Heart right ventricle (tissue), 16 donors: ENCODE results near the gene N4BP2. TPM values are rescaled to one million over a fixed set of nuclear protein-coding genes. Genes with fewer than 3 reads are reported as not detected.

Source experiments
- ATAC-seq, 8 donors: fragments of 200-7000 bp; cut with Tn5 transposase; one replicate each; pipeline ENCODE4 v1.9.1; 2020; ENCODE audit warnings: mild to moderate bottlenecking in 8 of 8, moderate library complexity in 8 of 8, moderate number of reproducible peaks in 1 of 8
- DNase-seq, 2 donors: peaks; one replicate each; pipeline ENCODE4 v3.0.0-alpha.2; 2020
- H3K27ac ChIP-seq, 10 donors: fragments of 200-600 bp; sonication (generic) in 2 of 10; one replicate each; pipeline versions ENCODE4 v1.5.0 to v1.8.0; 2020 to 2022; ENCODE audit warnings: mild to moderate bottlenecking in 3 of 10
- H3K27me3 ChIP-seq, 7 donors: fragments of 200-600 bp; one replicate each; pipeline ENCODE4 v1.8.0; 2021 to 2022; ENCODE audit warnings: mild to moderate bottlenecking in 2 of 7
- H3K36me3 ChIP-seq, 9 donors: fragments of 200-600 bp; sonication (generic) in 1 of 9; one replicate each; pipeline versions ENCODE4 v1.5.0 to v1.8.0; 2020 to 2022; ENCODE audit warnings: mild to moderate bottlenecking in 2 of 9
- H3K4me1 ChIP-seq, 9 donors: fragments of 200-600 bp; sonication (generic) in 1 of 9; one replicate each; pipeline versions ENCODE4 v1.5.0 to v1.8.0; 2020 to 2022; ENCODE audit warnings: mild to moderate bottlenecking in 4 of 9
- H3K4me3 ChIP-seq, 10 donors: fragments of 200-600 bp; sonication (generic) in 2 of 10; one replicate each; pipeline versions ENCODE4 v1.5.0 to v1.8.0; 2020 to 2022; ENCODE audit warnings: mild to moderate bottlenecking in 7 of 10, moderate library complexity in 2 of 10
- H3K9me3 ChIP-seq, 11 donors: fragments of 200-600 bp in 10 of 11; sonication (generic) in 2 of 11; one replicate each; pipeline versions ENCODE4 v1.5.0 to v1.8.0; 2013 to 2022; ENCODE audit warnings: mild to moderate bottlenecking in 2 of 11, control low read depth in 1 of 11, moderate library complexity in 1 of 11
- whole genome bisulfite sequencing, 2 donors: extraction: QIAGEN DNeasy Blood & Tissue Kit; methylation state at CpG; one replicate each; pipeline ENCODE4 v1.1.7; 2013; ENCODE audit warnings: inconsistent platforms in 1 of 2; 5-methylcytosine and 5-hydroxymethylcytosine counted together
- intact Hi-C, 10 donors: fragments of 100-400 bp; cut with DNase I; formaldehyde crosslinking; loops; one replicate each; pipeline versions ENCODE4 v1.11.1 to v1.14.2; 2022
- polyA plus RNA-seq, 2 donors: library from polyadenylated mRNA; stranded (reverse); fragments of 200-250 nt; gene quantifications; one replicate each; pipeline ENCODE4 v1.2.3, GENCODE V29; 2013
- total RNA-seq, 10 donors: library from RNA; stranded (reverse); fragmentation: NEBNext Ultra II Directional in 3 of 10; extraction: Animal tissue kit (Norgen Biotek cat#: 25700) in 3 of 10; gene quantifications; one replicate each; pipeline versions ENCODE4 v1.2.1 to v1.2.4, GENCODE V29; 2021 to 2023
- TF ChIP-seq, protein P1 (sequence below), 9 donors: fragments of 200-600 bp; sonication (generic) in 2 of 9; IDR thresholded peaks; one replicate each; pipeline versions ENCODE4 v1.5.0 to v1.8.0; 2021 to 2022; ENCODE audit warnings: antibody characterized with exemption in 9 of 9, mild to moderate bottlenecking in 5 of 9, moderate library complexity in 1 of 9
- donor health status: Arrhythmogenic right ventricular cardiomyopathy.
- donor health status: ischemic (EF 13 %, LVEDD 7.1; RV severe dilation, severe dysfunction).
- donor health status: healthy with polysubstance abuse.
- donor health status: DM: no; HTN: yes; CAD: no.
- donor health status: DM: no; HTN: no; CAD: no.
- donor health status: ischemic (EF 25% LVEDD 6.9; RV normal size, moderate dysfunction).
- donor health status: ischemic (EF 25% LVEDD 5.7; RV mildly dilated, moderate dysfunction).
- donor health status: healthy.
- donor health status: DM: yes; HTN: yes; CAD: no.
- donor health status: Ischemic cardiomyopathy.
- donor health status: ischemic (EF 35%, LVEDD 5.7; RV mildly dilated, moderate dysfunction).
- donor health status: nonischemic (EF 11% LVEDD 7.7; RV severe dilation, severe dysfunction).
- donor health status: DM: yes; HTN: yes; CAD: no.
- donor health status: PGD.
- donor health status: ischemic (EF 29% LVEDD 5.4; RV normal size, mild dysfunction).
- donor health status: nonischemic (EF 23%, LVEDD 6.1; RV moderate dilation, normal function).

The N4BP2 gene
- total and polyA plus RNA-seq, 12 donors, result 0.65 to 6.9 (median 5.1) TPM

DNA sequence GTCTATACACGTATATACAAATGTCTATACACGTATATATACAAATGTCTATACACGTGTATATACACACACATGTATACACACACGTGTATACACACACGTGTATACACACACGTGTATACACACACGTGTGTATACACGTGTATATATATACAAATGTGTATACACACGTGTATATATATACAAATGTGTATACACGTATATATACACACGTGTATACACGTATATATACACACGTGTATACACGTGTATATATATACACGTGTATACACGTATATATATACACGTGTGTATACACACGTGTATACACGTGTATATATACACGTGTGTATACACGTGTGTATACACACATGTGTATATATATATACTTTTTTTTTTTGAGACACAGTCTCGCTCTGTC lies 23.9 kb upstream of the N4BP2 start:
- TF ChIP-seq, protein P1, sequence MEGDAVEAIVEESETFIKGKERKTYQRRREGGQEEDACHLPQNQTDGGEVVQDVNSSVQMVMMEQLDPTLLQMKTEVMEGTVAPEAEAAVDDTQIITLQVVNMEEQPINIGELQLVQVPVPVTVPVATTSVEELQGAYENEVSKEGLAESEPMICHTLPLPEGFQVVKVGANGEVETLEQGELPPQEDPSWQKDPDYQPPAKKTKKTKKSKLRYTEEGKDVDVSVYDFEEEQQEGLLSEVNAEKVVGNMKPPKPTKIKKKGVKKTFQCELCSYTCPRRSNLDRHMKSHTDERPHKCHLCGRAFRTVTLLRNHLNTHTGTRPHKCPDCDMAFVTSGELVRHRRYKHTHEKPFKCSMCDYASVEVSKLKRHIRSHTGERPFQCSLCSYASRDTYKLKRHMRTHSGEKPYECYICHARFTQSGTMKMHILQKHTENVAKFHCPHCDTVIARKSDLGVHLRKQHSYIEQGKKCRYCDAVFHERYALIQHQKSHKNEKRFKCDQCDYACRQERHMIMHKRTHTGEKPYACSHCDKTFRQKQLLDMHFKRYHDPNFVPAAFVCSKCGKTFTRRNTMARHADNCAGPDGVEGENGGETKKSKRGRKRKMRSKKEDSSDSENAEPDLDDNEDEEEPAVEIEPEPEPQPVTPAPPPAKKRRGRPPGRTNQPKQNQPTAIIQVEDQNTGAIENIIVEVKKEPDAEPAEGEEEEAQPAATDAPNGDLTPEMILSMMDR (IDR thresholded peaks at IDR 0.05), result no peak
- ATAC-seq (no peak), DNase-seq (no peak)
- WGBS, 2 donors, result 88 to 91% methylated on average over 19 to 22 of the region's 22 CpGs
- Histone ChIP-seq H3K27me3 (no peaks in the 10 kb centered on the region), H3K9me3 (no peaks in the 10 kb centered on the region), H3K36me3 (no peaks in the 10 kb centered on the region), H3K4me3 (no peak overlapping the region), H3K4me1 (no peaks in the 10 kb centered on the region), H3K27ac (no peak overlapping the region)
- intact Hi-C loops, result no loop called here

DNA sequence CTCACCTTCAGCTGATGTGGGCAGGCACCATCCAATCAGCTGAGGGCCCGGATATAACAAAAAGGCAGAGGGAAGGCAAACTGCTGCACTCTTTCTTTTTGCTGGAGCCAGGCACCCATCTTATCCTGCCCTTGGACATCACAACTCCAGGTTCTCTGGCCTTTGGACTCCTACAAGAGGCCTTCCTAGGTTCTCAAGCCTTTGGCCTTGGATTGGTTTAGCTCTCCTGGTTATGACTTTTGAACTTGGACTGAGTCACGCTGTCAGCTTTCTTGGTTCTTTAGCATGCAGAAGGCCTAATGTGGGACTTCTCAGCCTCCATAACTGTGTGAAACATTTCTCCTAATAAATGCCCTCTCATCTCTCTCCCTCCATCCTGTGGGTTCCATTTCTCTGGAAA lies 23.0 kb upstream of the N4BP2 start:
- Histone ChIP-seq H3K36me3 (no peaks in the 10 kb centered on the region), H3K27ac (no peak overlapping the region), H3K9me3 (no peaks in the 10 kb centered on the region), H3K4me1 (no peaks in the 10 kb centered on the region), H3K27me3 (no peaks in the 10 kb centered on the region), H3K4me3 (no peak overlapping the region)
- intact Hi-C loops, result no loop called here
- ATAC-seq (no peak), DNase-seq (no peak)
- 69 to 70% methylated on average over 2 of the region's 2 CpGs for WGBS, 2 donors
- TF ChIP-seq, protein P1 (IDR thresholded peaks at IDR 0.05), result no peak

DNA sequence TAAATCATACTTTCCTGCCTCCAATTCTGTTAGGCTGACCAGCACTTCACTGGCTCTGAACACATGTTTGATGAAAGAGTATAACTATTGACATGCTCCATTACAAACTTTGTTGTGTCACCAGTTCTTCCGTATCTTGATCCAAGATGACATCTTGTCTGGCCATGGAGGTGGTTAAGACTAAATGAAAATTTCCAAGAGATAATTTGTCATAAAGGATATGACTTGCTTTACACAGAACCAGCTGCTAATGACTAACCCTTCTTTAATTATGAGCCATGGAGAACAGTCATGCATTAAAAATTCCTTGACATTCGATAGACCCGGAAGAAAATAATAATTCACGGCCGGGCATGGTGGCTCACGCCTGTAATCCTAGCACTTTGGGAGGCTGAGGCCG lies 17.7 kb upstream of the N4BP2 start:
- WGBS, 2 donors, result 96 to 97% methylated on average over 7 of the region's 7 CpGs
- no peaks in the 10 kb centered on the region for H3K27me3 ChIP-seq
- H3K4me3 ChIP-seq, result no peak overlapping the region
- no peaks in the 10 kb centered on the region for H3K4me1 ChIP-seq
- ATAC-seq (no peak), DNase-seq (no peak)
- intact Hi-C loops, result no loop called here
- H3K9me3 ChIP-seq, result no peaks in the 10 kb centered on the region
- TF ChIP-seq, protein P1 (IDR thresholded peaks at IDR 0.05), result no peak
- H3K27ac ChIP-seq, result no peak overlapping the region
- no peaks in the 10 kb centered on the region for H3K36me3 ChIP-seq

DNA sequence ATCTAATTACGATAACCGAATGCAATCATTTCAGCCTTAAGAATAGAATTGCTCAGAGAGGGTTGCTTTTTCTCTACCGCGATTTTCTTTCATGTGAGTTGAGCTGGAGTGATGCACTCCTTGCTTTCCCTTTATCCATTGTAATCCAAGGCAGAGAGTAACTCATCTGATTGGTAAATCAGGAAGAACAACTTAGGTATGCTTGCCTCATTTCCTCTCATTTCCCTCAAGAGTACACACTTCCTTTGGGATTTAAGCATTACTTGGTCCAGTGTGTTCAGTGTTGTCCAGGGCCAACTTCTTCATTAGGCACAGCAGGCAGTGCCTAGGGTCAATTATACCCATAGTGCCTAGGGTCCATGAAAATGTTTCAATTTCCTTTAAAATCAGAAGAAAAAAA lies 15.7 kb upstream of the N4BP2 start:
- H3K36me3 ChIP-seq, result no peaks in the 10 kb centered on the region
- H3K4me3 ChIP-seq, result no peak overlapping the region
- ATAC-seq, result peak in 1 of 8 donors; percentile 35
- intact Hi-C loops, result no loop called here
- no peak for DNase-seq
- H3K9me3 ChIP-seq, result no peaks in the 10 kb centered on the region
- H3K27ac ChIP-seq, result no peak overlapping the region
- WGBS, 2 donors, result 68 to 80% methylated on average over 4 of the region's 4 CpGs
- TF ChIP-seq, protein P1 (IDR thresholded peaks at IDR 0.05), result no peak
- no peaks in the 10 kb centered on the region for H3K27me3 ChIP-seq
- peaks cover 0 to under 1% (median 0%) of the 10 kb centered on the region in 9 donors for H3K4me1 ChIP-seq
